Activated CD4-positive, alpha-beta T cell treated with anti-CD3 and anti-CD28 coated beads, Interleukin-2, amount 10 ng/mL, durations not matched to agents 24 days and 14 days (primary cell): ENCODE results near the gene SHROOM1. TPM values are rescaled to one million over a fixed set of nuclear protein-coding genes. Genes with fewer than 3 reads are reported as not detected.

ENCODE experiments used
- DNase-seq: peaks from one replicate; pipeline ENCODE4 v3.0.0; 2022
- H3K27ac Mint-ChIP-seq: one replicate; pipeline ENCODE4 v1.8.0; 2022; ENCODE audit warnings: mild to moderate bottlenecking, mixed read lengths
- H3K27me3 Mint-ChIP-seq: one replicate; pipeline ENCODE4 v1.8.0; 2022; ENCODE audit warnings: mixed read lengths
- H3K36me3 Mint-ChIP-seq: one replicate; pipeline ENCODE4 v1.8.0; 2022; ENCODE audit warnings: low read depth, mild to moderate bottlenecking, mixed read lengths
- H3K4me1 Mint-ChIP-seq: one replicate; pipeline ENCODE4 v1.8.0; 2021; ENCODE audit warnings: mixed read lengths
- H3K4me3 Mint-ChIP-seq: one replicate; pipeline ENCODE4 v1.8.0; 2022; ENCODE audit warnings: mild to moderate bottlenecking, moderate library complexity, mixed read lengths
- H3K9me3 Mint-ChIP-seq: one replicate; pipeline ENCODE4 v1.8.0; 2021; ENCODE audit warnings: mixed read lengths
- intact Hi-C: fragments of 100-400 bp; cut with micrococcal nuclease; formaldehyde crosslinking; loops from one replicate; pipeline ENCODE4 v1.15.1; 2023
- total RNA-seq: library from RNA; stranded (reverse); gene quantifications from 2 replicates; pipeline ENCODE4 v1.2.3, GENCODE V29; 2022

SHROOM1 gene
- total RNA-seq, 1 donor from 2014 or later = 5.3 TPM

- intact Hi-C loops = no loop called here
- H3K9me3 Mint-ChIP-seq = no peaks in the 10 kb centered on the region
- H3K27ac Mint-ChIP-seq = no peak overlapping the region
- peaks cover 50% of the 10 kb centered on the region for H3K27me3 Mint-ChIP-seq
- no peak for DNase-seq
- H3K36me3 Mint-ChIP-seq = peaks cover 1% of the 10 kb centered on the region
- H3K4me3 Mint-ChIP-seq = no peak overlapping the region
- H3K4me1 Mint-ChIP-seq = peaks cover 42% of the 10 kb centered on the region
These were observed 50.5 kb downstream of the SHROOM1 start for GRCh38 chr5:132779961-132780360.

GRCh38 chr5:132778856-132779255 lies 51.6 kb downstream of the SHROOM1 start:
- Mint-ChIP-seq H3K27ac (no peak overlapping the region), H3K4me3 (peak overlapping the region; percentile 11), H3K9me3 (no peaks in the 10 kb centered on the region), H3K36me3 (peaks cover 1% of the 10 kb centered on the region), H3K4me1 (peaks cover 42% of the 10 kb centered on the region), H3K27me3 (peaks cover 49% of the 10 kb centered on the region)
- no peak for DNase-seq
- intact Hi-C loops = no loop called here

GRCh38 chr5:132778129-132778528 lies 52.3 kb downstream of the SHROOM1 start:
- intact Hi-C loops = no loop called here
- peaks cover 45% of the 10 kb centered on the region for H3K4me1 Mint-ChIP-seq
- no peak for DNase-seq
- peak overlapping the region; percentile 82 for H3K27ac Mint-ChIP-seq
- H3K9me3 Mint-ChIP-seq = no peaks in the 10 kb centered on the region
- peaks cover 48% of the 10 kb centered on the region for H3K27me3 Mint-ChIP-seq
- peaks cover 3% of the 10 kb centered on the region for H3K36me3 Mint-ChIP-seq
- H3K4me3 Mint-ChIP-seq = peak overlapping the region; percentile 87

GRCh38 chr5:132777209-132778069 lies 53.0 kb downstream of the SHROOM1 start, which contains the start of gene SEPTIN8:
SEPTIN8 (minus strand) TSS chr5:132777239; CDS start chr5:132777137, 102 bp downstream.
- intact Hi-C loops = loop anchor here (2.0 kb wide), 2 partner anchors 25 to 41 kb away; partner anchors contain the start of gene KIF3A
- H3K4me1 Mint-ChIP-seq = peaks cover 46% of the 10 kb centered on the region
- peak within 1 kb of the TSS; percentile 82 for H3K27ac Mint-ChIP-seq

GRCh38 chr5:132776938-132777208 lies 53.6 kb downstream of the SHROOM1 start:
- no peaks in the 10 kb centered on the region for H3K9me3 Mint-ChIP-seq
- H3K4me3 Mint-ChIP-seq = no peak overlapping the region
- DNase-seq = no peak
- intact Hi-C loops = loop anchor here (2.0 kb wide), 2 partner anchors 24 to 40 kb away; partner anchors contain the start of gene KIF3A
- H3K27me3 Mint-ChIP-seq = peaks cover 39% of the 10 kb centered on the region
- peaks cover 44% of the 10 kb centered on the region for H3K4me1 Mint-ChIP-seq
- peaks cover 3% of the 10 kb centered on the region for H3K36me3 Mint-ChIP-seq
- no peak overlapping the region for H3K27ac Mint-ChIP-seq

More at GRCh38 chr5:132777209-132778069, 53.0 kb downstream of the SHROOM1 start, which contains the start of gene SEPTIN8:
- Mint-ChIP-seq H3K27me3 (peaks cover 44% of the 10 kb centered on the region), H3K36me3 (peaks cover 3% of the 10 kb centered on the region), H3K4me3 (peak within 1 kb of the TSS; percentile 87), H3K9me3 (no peaks in the 10 kb centered on the region)
- peak; percentile 88 for DNase-seq

DNA sequence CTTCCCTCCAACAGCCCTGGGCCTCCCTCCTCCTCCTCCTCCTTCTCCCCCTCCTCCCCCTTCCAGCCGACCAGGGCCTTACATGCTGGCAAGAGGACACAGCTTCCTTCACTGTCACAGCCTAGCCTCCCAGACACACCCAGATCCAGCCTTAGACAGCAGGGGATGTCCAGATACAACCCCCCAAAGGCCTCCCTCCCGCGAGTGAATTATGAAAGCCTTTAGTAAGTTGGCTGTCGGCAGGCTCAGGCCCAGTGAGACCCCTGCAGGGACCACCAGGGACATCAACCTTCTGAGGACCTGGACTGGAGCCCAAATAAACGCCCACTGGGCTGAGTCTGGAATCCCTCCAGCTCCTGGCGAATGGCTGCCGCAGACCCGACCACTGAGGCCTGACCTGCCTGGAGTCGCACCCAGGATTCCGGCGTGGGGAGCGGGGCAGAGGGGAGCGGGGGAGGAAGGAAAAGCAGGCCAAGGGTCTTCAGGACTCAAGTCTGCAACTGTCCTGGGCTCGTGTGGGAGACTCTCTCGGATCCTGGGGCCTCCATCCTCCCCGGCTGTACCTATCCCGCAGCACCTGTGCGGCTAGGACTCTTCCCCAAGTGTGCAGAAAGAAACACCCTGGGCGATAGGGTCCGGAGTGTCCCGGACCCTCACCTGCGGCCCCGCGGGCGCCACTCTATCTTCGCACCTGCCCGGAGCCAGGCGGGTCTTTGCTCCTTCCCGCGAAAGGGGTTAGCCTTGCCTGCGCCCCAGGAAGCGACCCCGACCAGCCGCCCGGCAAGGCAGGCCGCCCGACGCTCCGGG lies 54.1 kb downstream of the SHROOM1 start:
- Mint-ChIP-seq H3K4me3 (peak overlapping the region; percentile 73), H3K27me3 (peaks cover 34% of the 10 kb centered on the region), H3K27ac (peak overlapping the region; percentile 13), H3K9me3 (no peaks in the 10 kb centered on the region), H3K4me1 (peaks cover 40% of the 10 kb centered on the region), H3K36me3 (peaks cover 3% of the 10 kb centered on the region)
- intact Hi-C loops = loop anchor here (2.0 kb wide), 2 partner anchors 24 to 40 kb away; partner anchors contain the start of gene KIF3A
- DNase-seq = peak; percentile 59

- H3K4me1 Mint-ChIP-seq = peaks cover 36% of the 10 kb centered on the region
- no peaks in the 10 kb centered on the region for H3K9me3 Mint-ChIP-seq
- H3K4me3 Mint-ChIP-seq = peak overlapping the region; percentile 73
- DNase-seq = no peak
- peaks cover 3% of the 10 kb centered on the region for H3K36me3 Mint-ChIP-seq
- H3K27me3 Mint-ChIP-seq = peaks cover 27% of the 10 kb centered on the region
- H3K27ac Mint-ChIP-seq = no peak overlapping the region
- intact Hi-C loops = no loop called here
These were observed 54.9 kb downstream of the SHROOM1 start for GRCh38 chr5:132775476-132775961.

- H3K9me3 Mint-ChIP-seq = no peaks in the 10 kb centered on the region
- H3K27me3 Mint-ChIP-seq = peaks cover 24% of the 10 kb centered on the region
- peaks cover 35% of the 10 kb centered on the region for H3K4me1 Mint-ChIP-seq
- no peak overlapping the region for H3K4me3 Mint-ChIP-seq
- H3K27ac Mint-ChIP-seq = no peak overlapping the region
- intact Hi-C loops = no loop called here
- DNase-seq = no peak
- peaks cover 3% of the 10 kb centered on the region for H3K36me3 Mint-ChIP-seq
These were observed 55.6 kb downstream of the SHROOM1 start for GRCh38 chr5:132774896-132775295.

GRCh38 chr5:132774406-132774805 lies 56.0 kb downstream of the SHROOM1 start:
- Mint-ChIP-seq H3K27me3 (peaks cover 21% of the 10 kb centered on the region), H3K27ac (no peak overlapping the region), H3K9me3 (no peaks in the 10 kb centered on the region), H3K4me1 (peaks cover 32% of the 10 kb centered on the region), H3K4me3 (no peak overlapping the region), H3K36me3 (peaks cover 3% of the 10 kb centered on the region)
- DNase-seq = no peak
- intact Hi-C loops = no loop called here

- H3K9me3 Mint-ChIP-seq = no peaks in the 10 kb centered on the region
- no peak overlapping the region for H3K27ac Mint-ChIP-seq
- peaks cover 26% of the 10 kb centered on the region for H3K4me1 Mint-ChIP-seq
- H3K36me3 Mint-ChIP-seq = peaks cover 3% of the 10 kb centered on the region
- DNase-seq = no peak
- H3K4me3 Mint-ChIP-seq = no peak overlapping the region
- intact Hi-C loops = no loop called here
- H3K27me3 Mint-ChIP-seq = peaks cover 14% of the 10 kb centered on the region
These were observed 56.7 kb downstream of the SHROOM1 start for GRCh38 chr5:132773601-132774355.

DNA sequence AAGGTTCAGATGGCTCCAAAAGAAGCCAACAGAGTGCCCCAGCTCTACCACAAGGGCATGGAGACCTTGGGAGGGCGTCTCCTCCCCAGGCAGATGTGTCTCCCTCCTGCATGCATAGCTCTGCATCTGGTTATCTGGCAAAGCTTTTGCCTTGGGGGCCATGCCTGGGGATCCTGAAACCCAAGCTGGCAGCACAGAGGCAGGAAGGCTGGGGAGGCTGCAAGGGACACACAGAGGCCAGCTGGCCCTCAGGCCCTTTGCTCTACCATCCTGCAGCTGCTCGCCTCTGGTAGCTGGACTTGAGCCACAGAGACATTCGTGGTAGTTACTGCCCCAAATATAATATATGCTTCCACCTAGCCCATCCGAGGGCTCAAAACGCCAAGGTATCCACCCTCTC lies 57.3 kb downstream of the SHROOM1 start:
- DNase-seq = no peak
- Mint-ChIP-seq H3K4me3 (no peak overlapping the region), H3K9me3 (no peaks in the 10 kb centered on the region), H3K27ac (no peak overlapping the region), H3K27me3 (peaks cover 9% of the 10 kb centered on the region), H3K36me3 (peaks cover 3% of the 10 kb centered on the region), H3K4me1 (peaks cover 21% of the 10 kb centered on the region)
- intact Hi-C loops = no loop called here

- H3K27ac Mint-ChIP-seq = no peak overlapping the region
- H3K9me3 Mint-ChIP-seq = no peaks in the 10 kb centered on the region
- H3K4me3 Mint-ChIP-seq = no peak overlapping the region
- H3K27me3 Mint-ChIP-seq = peaks cover 4% of the 10 kb centered on the region
- H3K4me1 Mint-ChIP-seq = peaks cover 18% of the 10 kb centered on the region
- intact Hi-C loops = no loop called here
- DNase-seq = no peak
- peaks cover 2% of the 10 kb centered on the region for H3K36me3 Mint-ChIP-seq
These were observed 58.0 kb downstream of the SHROOM1 start for GRCh38 chr5:132772291-132773070.
